Mucosa of stomach (tissue), 1 donor: ENCODE results near the gene IRF9.
"Not testable (repeated sequence)": the region's sequence is repeated elsewhere in the genome, so short reads cannot be mapped to it uniquely, and the experiment has no call there.

Source experiments
- H3K27me3 ChIP-seq: one replicate; pipeline ENCODE4 v1.7.0; 2013; ENCODE audit warnings: mild to moderate bottlenecking, low read length; ENCODE audit not compliant: control insufficient read depth, insufficient read depth
- H3K36me3 ChIP-seq: one replicate; pipeline ENCODE4 v1.7.0; 2013; ENCODE audit warnings: low read length; ENCODE audit not compliant: control insufficient read depth, insufficient read depth
- H3K4me1 ChIP-seq: one replicate; pipeline ENCODE4 v1.7.0; 2013; ENCODE audit warnings: mild to moderate bottlenecking, low read length; ENCODE audit not compliant: control insufficient read depth, insufficient read depth
- H3K4me3 ChIP-seq: one replicate; pipeline ENCODE4 v1.7.0; 2013; ENCODE audit warnings: low read length
- H3K9ac ChIP-seq: one replicate; pipeline ENCODE4 v1.7.0; 2013; ENCODE audit warnings: mild to moderate bottlenecking, low read length, moderate library complexity
- H3K9me3 ChIP-seq: one replicate; pipeline ENCODE4 v1.7.0; 2013; ENCODE audit warnings: mild to moderate bottlenecking, low read length, moderate library complexity; ENCODE audit not compliant: control insufficient read depth
- donor health status: Pancreatic carcinoma.

IRF9 gene

GRCh38 chr14:24196071-24197055 lies 35.3 kb downstream of the IRF9 start:
- peak overlapping the region; percentile 58 for H3K4me3 ChIP-seq
- no peaks in the 10 kb centered on the region for H3K27me3 ChIP-seq
- H3K4me1 ChIP-seq, result peaks cover 22% of the 10 kb centered on the region
- no peaks in the 10 kb centered on the region for H3K36me3 ChIP-seq
- no peaks in the 10 kb centered on the region for H3K9me3 ChIP-seq
- peak overlapping the region; percentile 95 for H3K9ac ChIP-seq

- peaks cover 22% of the 10 kb centered on the region for H3K4me1 ChIP-seq
- H3K27me3 ChIP-seq, result no peaks in the 10 kb centered on the region
- no peaks in the 10 kb centered on the region for H3K9me3 ChIP-seq
- no peak overlapping the region for H3K9ac ChIP-seq
- no peaks in the 10 kb centered on the region for H3K36me3 ChIP-seq
- no peak overlapping the region for H3K4me3 ChIP-seq
Observed at GRCh38 chr14:24197056-24197450, 36.0 kb downstream of the IRF9 start.

GRCh38 chr14:24198814-24199524 lies 37.9 kb downstream of the IRF9 start:
- Histone ChIP-seq H3K4me1 (peaks cover 22% of the 10 kb centered on the region), H3K9ac (no peak overlapping the region), H3K27me3 (no peaks in the 10 kb centered on the region), H3K9me3 (no peaks in the 10 kb centered on the region), H3K4me3 (no peak overlapping the region), H3K36me3 (no peaks in the 10 kb centered on the region)

GRCh38 chr14:24202538-24202937 lies 41.5 kb downstream of the IRF9 start:
- not testable (repeated sequence) for H3K9ac ChIP-seq, H3K4me3 ChIP-seq, H3K9me3 ChIP-seq, H3K36me3 ChIP-seq, H3K4me1 ChIP-seq, H3K27me3 ChIP-seq

- not testable (repeated sequence) for H3K27me3 ChIP-seq, H3K9me3 ChIP-seq, H3K36me3 ChIP-seq, H3K9ac ChIP-seq, H3K4me3 ChIP-seq, H3K4me1 ChIP-seq
Observed at GRCh38 chr14:24203249-24203886, 42.3 kb downstream of the IRF9 start.

GRCh38 chr14:24204163-24205146 lies 43.4 kb downstream of the IRF9 start:
- H3K27me3 ChIP-seq, result no peaks in the 10 kb centered on the region
- H3K4me1 ChIP-seq, result no peaks in the 10 kb centered on the region
- H3K4me3 ChIP-seq, result no peak overlapping the region
- no peaks in the 10 kb centered on the region for H3K9me3 ChIP-seq
- H3K9ac ChIP-seq, result no peak overlapping the region
- peaks cover 6% of the 10 kb centered on the region for H3K36me3 ChIP-seq

- Histone ChIP-seq H3K4me3 (no peak overlapping the region), H3K4me1 (no peaks in the 10 kb centered on the region), H3K27me3 (no peaks in the 10 kb centered on the region), H3K36me3 (peaks cover 6% of the 10 kb centered on the region), H3K9ac (no peak overlapping the region), H3K9me3 (no peaks in the 10 kb centered on the region)
Observed at GRCh38 chr14:24206260-24207103, 45.4 kb downstream of the IRF9 start.

GRCh38 chr14:24207104-24207551 lies 46.1 kb downstream of the IRF9 start:
- H3K4me1 ChIP-seq, result no peaks in the 10 kb centered on the region
- no peak overlapping the region for H3K4me3 ChIP-seq
- no peaks in the 10 kb centered on the region for H3K9me3 ChIP-seq
- H3K36me3 ChIP-seq, result peaks cover 6% of the 10 kb centered on the region
- H3K9ac ChIP-seq, result no peak overlapping the region
- no peaks in the 10 kb centered on the region for H3K27me3 ChIP-seq

- Histone ChIP-seq H3K4me1 (no peaks in the 10 kb centered on the region), H3K9ac (no peak overlapping the region), H3K9me3 (no peaks in the 10 kb centered on the region), H3K27me3 (no peaks in the 10 kb centered on the region), H3K36me3 (peaks cover 6% of the 10 kb centered on the region), H3K4me3 (no peak overlapping the region)
Observed at GRCh38 chr14:24207625-24208024, 46.6 kb downstream of the IRF9 start.

GRCh38 chr14:24211311-24211710 lies 50.2 kb downstream of the IRF9 start:
- Histone ChIP-seq H3K9me3 (no peaks in the 10 kb centered on the region), H3K4me3 (no peak overlapping the region), H3K36me3 (peaks cover 4% of the 10 kb centered on the region), H3K4me1 (peaks cover 10% of the 10 kb centered on the region), H3K9ac (no peak overlapping the region), H3K27me3 (no peaks in the 10 kb centered on the region)
